GM12878 (cell line): ENCODE results near the gene PROC. TPM values are rescaled to one million over a fixed set of nuclear protein-coding genes. Genes with fewer than 3 reads are reported as not detected.
"Not testable (repeated sequence)": the region's sequence is repeated elsewhere in the genome, so short reads cannot be mapped to it uniquely, and the experiment has no call there.

Source experiments
- ATAC-seq: fragments of 200-7000 bp; cut with Tn5 transposase; 3 replicates; pipeline ENCODE4 v1.9.1; 2020; ENCODE audit warnings: mild to moderate bottlenecking, moderate library complexity
- BruUV-seq: library from RNA; stranded (reverse); fragments of 400-500 nt; replicated peaks from 2 replicates; lab custom pipeline; 2021; lab: Mats Ljungman, UMichigan
- CTCF ChIA-PET: fragments of 300-600 bp; sonication (Branson Sonifier 250); formaldehyde crosslinking; extraction: SDS; loops from one replicate; lab custom pipeline; 2021; ENCODE audit warnings: inconsistent platforms; lab: Yijun Ruan, JAX
- POLR2A ChIA-PET: fragments of 350-600 bp; formaldehyde crosslinking; extraction: SDS; loops from one replicate; lab custom pipeline; 2021; ENCODE audit warnings: inconsistent platforms; lab: Charles Lee
- RAD21 ChIA-PET: fragments of 300-600 bp; sonication (Branson Sonifier 250); formaldehyde crosslinking; loops from one replicate; lab custom pipeline; 2023; ENCODE audit warnings: antibody characterized with exemption; ENCODE audit not compliant: unreplicated experiment; lab: Charles Lee
- SMC1A ChIA-PET: fragments of 300-600 bp; sonication (Branson Sonifier 250); formaldehyde crosslinking; loops from one replicate; lab custom pipeline; 2023; ENCODE audit not compliant: unreplicated experiment, uncharacterized antibody; lab: Charles Lee
- DNase-seq: peaks from one replicate; pipeline ENCODE4 v3.0.0-alpha.2; 2011; ENCODE audit warnings: low read depth, low spot score
- FAIRE-seq: peaks from 3 replicates; lab custom pipeline; 2011; peaks lifted over from hg19 to GRCh38; lab: Jason Lieb, UNC
- H2AFZ ChIP-seq: 2 replicates; pipeline ENCODE4 v1.6.0; 2011; ENCODE audit warnings: low read depth, low read length, control low read depth; ENCODE audit not compliant: control insufficient read depth
- H3K27ac ChIP-seq: 2 replicates; pipeline ENCODE4 v1.5.1; 2011; ENCODE audit warnings: control low read depth; ENCODE audit not compliant: control insufficient read depth, insufficient read depth
- H3K27me3 ChIP-seq, 2 experiments: replicated peaks in 1 of 2; 2 replicates each; pipeline versions ENCODE4 v1.6.0 to v1.6.1; 2011; ENCODE audit warnings: low read length in 1 of 2; ENCODE audit not compliant: control insufficient read depth in 2 of 2, insufficient read depth in 2 of 2
- H3K36me3 ChIP-seq, 2 experiments: 2 replicates each; pipeline ENCODE4 v1.5.1; 2011; ENCODE audit warnings: low read length in 1 of 2; ENCODE audit not compliant: control insufficient read depth in 2 of 2, insufficient read depth in 2 of 2
- H3K4me1 ChIP-seq: 2 replicates; pipeline ENCODE4 v1.6.1; 2011; ENCODE audit warnings: mild to moderate bottlenecking, low read length, moderate library complexity, mixed read lengths; ENCODE audit not compliant: control insufficient read depth, insufficient read depth
- H3K4me2 ChIP-seq: 2 replicates; pipeline ENCODE4 v1.6.0; 2011; ENCODE audit warnings: control low read depth; ENCODE audit not compliant: control insufficient read depth, insufficient read depth
- H3K4me3 ChIP-seq: fragments of 200-600 bp; sonication (generic); 2 replicates; pipeline ENCODE4 v1.5.1; 2016
- H3K79me2 ChIP-seq: 2 replicates; pipeline ENCODE4 v1.6.0; 2011; ENCODE audit warnings: low read length; ENCODE audit not compliant: control insufficient read depth, insufficient read depth
- H3K9ac ChIP-seq: 2 replicates; pipeline ENCODE4 v1.8.0; 2011; ENCODE audit warnings: low read length, control low read depth, mixed read lengths; ENCODE audit not compliant: control insufficient read depth, insufficient read depth
- H3K9me3 ChIP-seq: replicated peaks from 3 replicates; pipeline ENCODE4 v1.5.1; 2011; ENCODE audit warnings: mild to moderate bottlenecking, low read length; ENCODE audit not compliant: control insufficient read depth, insufficient read depth
- H4K20me1 ChIP-seq: 2 replicates; pipeline ENCODE4 v1.6.0; 2011; ENCODE audit not compliant: control insufficient read depth, insufficient read depth
- ESRRA ChIP-seq: IDR thresholded peaks from 2 replicates; pipeline ENCODE4 v1.6.1; 2012; ENCODE audit warnings: mild to moderate bottlenecking, low read length, improper control_type of control experiment
- IKZF2 ChIP-seq, 2 experiments: fragments of 450-650 bp; IDR thresholded peaks; 2 replicates each; pipeline ENCODE4 v1.6.1; 2017; ENCODE audit warnings: mild to moderate bottlenecking in 2 of 2, moderate library complexity in 2 of 2
- IRF5 ChIP-seq: fragments of 450-650 bp; IDR thresholded peaks from 2 replicates; pipeline ENCODE4 v1.6.1; 2017; ENCODE audit warnings: borderline replicate concordance
- MAX ChIP-seq: IDR thresholded peaks from 2 replicates; pipeline ENCODE4 v1.6.1; 2012; ENCODE audit warnings: low read depth, low read length, improper control_type of control experiment
- NBN ChIP-seq: fragments of 450-650 bp; IDR thresholded peaks from 2 replicates; pipeline ENCODE4 v1.6.1; 2016
- USF2 ChIP-seq: IDR thresholded peaks from 2 replicates; pipeline ENCODE4 v1.6.1; 2011; ENCODE audit warnings: low read depth, low read length, improper control_type of control experiment, borderline replicate concordance
- ZBTB4 ChIP-seq: fragments of 450-650 bp; formaldehyde crosslinking; IDR thresholded peaks from 2 replicates; pipeline ENCODE4 v1.4.0; 2022; ENCODE audit warnings: mild to moderate bottlenecking, moderate library complexity
- WGBS: methylation state at CpG from one replicate; pipeline ENCODE4 v1.1.6; 2016; ENCODE audit warnings: low lambda C conversion rate; ENCODE audit not compliant: insufficient replicate concordance, insufficient coverage; ENCODE audit errors: missing lambda C conversion rate; 5-methylcytosine and 5-hydroxymethylcytosine counted together
- in situ Hi-C: fragments of 300-500 bp; cut with MboI; formaldehyde crosslinking; loops from 9 replicates; pipeline ENCODE4 v1.14.3; 2018; ENCODE audit warnings: mixed read lengths
- intact Hi-C: fragments of 100-400 bp; cut with micrococcal nuclease; formaldehyde crosslinking; loops from one replicate; pipeline ENCODE4 v1.14.2; 2022; ENCODE audit not compliant: unreplicated experiment
- polyA plus RNA-seq, 11 experiments: library from polyadenylated mRNA; depleted of rRNA in 4 of 11; unstranded in 6 of 11; stranded (reverse) in 5 of 11; fragments of >200 nt; fragmentation: Nextera tagmentation in 4 of 11; fragmentation: Illumina TruSeq in 1 of 11; extraction: Ambion mirVana in 4 of 11; extraction: Trizol in 1 of 11; gene quantifications; 1 replicate in 1 of 11; 2 replicates in 10 of 11; pipeline versions ENCODE4 v1.2.1 to v1.2.3, GENCODE V29; 2011 to 2016; ENCODE audit warnings: inconsistent platforms in 2 of 11, missing spikeins in 2 of 11, low read depth in 1 of 11
- total RNA-seq, 4 experiments: library from RNA; depleted of rRNA in 3 of 4; stranded (reverse); fragments of >200 nt in 3 of 4; fragmentation: Illumina TruSeq in 1 of 4; extraction: Trizol in 1 of 4; gene quantifications; 2 replicates each; pipeline versions ENCODE4 v1.2.1 to v1.2.3, GENCODE V29; 2013 to 2021

The PROC gene
- total and polyA plus RNA-seq, 10 of the 15 experiments (the other 5 are each of a cell fraction or from before 2014, with no cell fraction given) = not detected

GRCh38 chr2:127408004-127408806, 10.0 kb upstream of the PROC start (continued):
- no peak for TF ChIP-seq ZBTB4 (CRISPR knock-in tag)
- TF ChIP-seq, all 136 proteins: peak for 15

- TF ChIP-seq IKZF2 (IDR thresholded peaks at IDR 0.05) = no peak
- no peak for TF ChIP-seq IRF5
- no peak for TF ChIP-seq NBN
- no peak for TF ChIP-seq ESRRA
- no peak for TF ChIP-seq USF2
- TF ChIP-seq MAX = no peak
- Histone ChIP-seq H3K4me2 (no peak overlapping the region; the same call in 1 of the 2 replicates), H3K79me2 (no peaks in the 10 kb centered on the region), H3K27me3 (no peaks in the 10 kb centered on the region), H3K36me3 (no peaks in the 10 kb centered on the region), H3K9me3 (no peaks in the 10 kb centered on the region), H3K4me1 (peaks cover 19% of the 10 kb centered on the region), H2AFZ (no peak overlapping the region), H3K4me3 (no peak overlapping the region), H3K27ac (no peak overlapping the region), H4K20me1 (no peaks in the 10 kb centered on the region), H3K9ac (no peak overlapping the region)
- POLR2A ChIA-PET = interaction anchor here (1.2 kb wide), 1 partner anchor 23 kb away, joined by 3 read pairs; no protein-coding TSS in a partner anchor
- FAIRE-seq (no peak), ATAC-seq (no peak), DNase-seq (no peak)
- CTCF ChIA-PET = no interaction called here
- in situ Hi-C loops = no loop called here
- 93% methylated on average over 10 of the region's 10 CpGs for WGBS
- BruUV-seq = no TSS peak
- SMC1A ChIA-PET = interaction anchor here (1.6 kb wide), 1 partner anchor 20 kb away, joined by 6 read pairs; no protein-coding TSS in a partner anchor
- RAD21 ChIA-PET = no interaction called here
- intact Hi-C loops = no loop called here
Observed at GRCh38 chr2:127408807-127409099, 9.5 kb upstream of the PROC start.

- H3K4me2 ChIP-seq, RAD21 ChIA-PET, in situ Hi-C loops, FAIRE-seq, H3K9me3 ChIP-seq, H3K4me3 ChIP-seq, DNase-seq, H4K20me1 ChIP-seq, H3K36me3 ChIP-seq, H2AFZ ChIP-seq, ATAC-seq, H3K9ac ChIP-seq, H3K79me2 ChIP-seq, H3K27me3 ChIP-seq, BruUV-seq, H3K27ac ChIP-seq: not testable (repeated sequence)
- 98% methylated on average over 8 of the region's 8 CpGs for WGBS
- ChIA-PET POLR2A (interaction anchor here (1.2 kb wide), 1 partner anchor 24 kb away, joined by 3 read pairs; no protein-coding TSS in a partner anchor), CTCF (interaction anchor here (1.1 kb wide), 1 partner anchor 213 kb away, joined by 3 read pairs; no protein-coding TSS in a partner anchor), SMC1A (interaction anchor here (0.6 to 1.6 kb wide), 4 partner anchors 10 to 402 kb away, joined by 3 to 6 read pairs (median 3); no protein-coding TSS in a partner anchor)
- intact Hi-C loops = loop anchor here (2.0 kb wide), 1 partner anchor 55 kb away; no protein-coding TSS in a partner anchor
- H3K4me1 ChIP-seq = peaks cover 16% of the 10 kb centered on the region
Observed at GRCh38 chr2:127409716-127410115, 8.5 kb upstream of the PROC start.
